Adrenal gland (tissue), 12 donors: ENCODE measurements around the gene SLC7A6OS. TPM values are rescaled to one million over a fixed set of nuclear protein-coding genes. Genes with fewer than 3 reads are reported as not detected.

Experiments used
- DNase-seq, 7 donors: peaks; one replicate each; pipeline ENCODE4 v3.0.0-alpha.2; 2019 to 2020
- H3K27ac ChIP-seq, 5 donors: fragments of 200-600 bp; sonication (generic) in 4 of 5; 1 replicate in 3 of 5; 2 replicates in 2 of 5; pipeline versions ENCODE4 v1.5.1 to v1.8.0; 2016 to 2020; ENCODE audit warnings: mild to moderate bottlenecking in 1 of 5
- H3K27me3 ChIP-seq: fragments of 200-600 bp; 2 replicates; pipeline ENCODE4 v1.8.0; 2021
- H3K36me3 ChIP-seq, 2 donors: fragments of 200-600 bp; replicated peaks in 1 of 2; 1 replicate in 1 of 2; 2 replicates in 1 of 2; pipeline versions ENCODE4 v1.5.1 to v1.8.0; 2018 to 2022
- H3K4me1 ChIP-seq, 2 donors: fragments of 200-600 bp; replicated peaks in 1 of 2; 1 replicate in 1 of 2; 2 replicates in 1 of 2; pipeline versions ENCODE4 v1.5.1 to v1.8.0; 2018 to 2021
- H3K4me3 ChIP-seq, 4 donors: fragments of 200-600 bp; sonication (generic) in 3 of 4; one replicate each; pipeline ENCODE4 v1.5.1; 2016 to 2018
- H3K9me3 ChIP-seq, 3 donors: fragments of 200-600 bp; sonication (generic) in 1 of 3; replicated peaks in 1 of 3; 1 replicate in 2 of 3; 2 replicates in 1 of 3; pipeline versions ENCODE4 v1.5.1 to v1.8.0; 2016 to 2021
- POLR2A ChIP-seq, 2 donors: fragments of 450-650 bp; IDR thresholded peaks; one replicate each; pipeline ENCODE4 v1.6.1; 2017; ENCODE audit warnings: antibody characterized with exemption in 2 of 2, mild to moderate bottlenecking in 2 of 2, moderate library complexity in 1 of 2
- WGBS, 4 donors: extraction: QIAGEN DNeasy Blood & Tissue Kit in 2 of 4; methylation state at CpG; one replicate each; pipeline versions ENCODE4 v1.1.5 to v1.1.7; 2013 to 2017; 5-methylcytosine and 5-hydroxymethylcytosine counted together
- intact Hi-C, 2 donors: fragments of 100-400 bp; cut with DNase I; formaldehyde crosslinking; loops; one replicate each; pipeline versions ENCODE4 v1.14.1 to v1.15.0; 2022 to 2023
- polyA plus RNA-seq, 3 donors: library from polyadenylated mRNA; stranded (reverse); fragments of 200-250 nt in 2 of 3; fragments of 350-450 nt in 1 of 3; fragmentation: Illumina TruSeq in 1 of 3; extraction: RNeasy Lipid Tissue Mini Kit (QIAGEN cat#74804) in 1 of 3; gene quantifications; one replicate each; pipeline ENCODE4 v1.2.3, GENCODE V29; 2013 to 2014
- small RNA-seq, 2 donors: library from RNA; depleted of rRNA; stranded (forward); fragments of <200 nt; gene quantifications; one replicate each; pipeline ENCODE3, GENCODE V24; 2016
- total RNA-seq, 9 donors: library from RNA; depleted of rRNA in 4 of 9; stranded (reverse); fragments of >200 nt in 4 of 9; fragments of 120-200 nt in 1 of 9; fragmentation: NEBNext Ultra II Directional in 1 of 9; extraction: Animal tissue kit (Norgen Biotek cat#: 25700) in 1 of 9; gene quantifications; one replicate each; pipeline versions ENCODE4 v1.1.0 to v1.2.4, GENCODE V29; 2013 to 2023
- TF ChIP-seq, protein P1 (sequence below), 6 experiments: fragments of 450-650 bp in 4 of 6; fragments of 200-600 bp in 2 of 6; sonication (generic) in 1 of 6; IDR thresholded peaks; 1 replicate in 5 of 6; 2 replicates in 1 of 6; pipeline versions ENCODE4 v1.5.1 to v1.8.0; 2016 to 2021; ENCODE audit warnings: antibody characterized with exemption in 6 of 6, mild to moderate bottlenecking in 2 of 6, moderate library complexity in 1 of 6
- donor health status: healthy with polysubstance abuse.
- donor health status: Bipolar disorder and iron deficiency.
- donor health status: DM: yes; HTN: yes; CAD: no.
- donor health status: DM: no; HTN: no; CAD: no.
- donor health status: DM: no; HTN: no; CAD: no.
- donor health status: DM: yes; HTN: yes; CAD: no.

SLC7A6OS gene
- total and polyA plus RNA-seq, 12 donors = 5.7 to 18.6 (median 13.8) TPM

DNA sequence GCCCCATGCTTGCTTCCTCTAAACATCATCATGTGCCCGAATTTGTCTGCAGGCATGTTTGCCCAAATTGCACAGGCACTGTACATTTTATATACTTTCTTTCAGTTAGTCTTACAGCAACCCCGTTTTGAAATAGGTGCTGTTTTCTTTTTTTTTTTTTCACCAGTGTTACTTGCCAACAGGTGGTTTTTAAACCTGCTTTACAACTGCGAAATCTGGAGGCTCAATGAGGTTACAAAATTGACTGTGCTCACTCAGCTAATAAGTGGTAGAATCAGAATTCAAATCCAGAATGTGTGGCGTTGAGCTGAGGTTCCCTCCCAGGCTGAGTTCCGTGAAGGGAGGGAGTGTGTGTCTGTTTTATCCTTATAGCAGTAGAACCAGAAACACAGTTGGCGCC is 59.8 kb downstream of the SLC7A6OS start:
- DNase-seq = no peak
- Histone ChIP-seq H3K4me3 (no peak overlapping the region), H3K4me1 (peaks cover 5 to 28% of the 10 kb centered on the region in 2 donors), H3K36me3 (peaks cover 0 to 52% of the 10 kb centered on the region in 2 donors), H3K9me3 (no peaks in the 10 kb centered on the region), H3K27me3 (no peaks in the 10 kb centered on the region), H3K27ac (no peak overlapping the region)
- TF ChIP-seq, protein P1, sequence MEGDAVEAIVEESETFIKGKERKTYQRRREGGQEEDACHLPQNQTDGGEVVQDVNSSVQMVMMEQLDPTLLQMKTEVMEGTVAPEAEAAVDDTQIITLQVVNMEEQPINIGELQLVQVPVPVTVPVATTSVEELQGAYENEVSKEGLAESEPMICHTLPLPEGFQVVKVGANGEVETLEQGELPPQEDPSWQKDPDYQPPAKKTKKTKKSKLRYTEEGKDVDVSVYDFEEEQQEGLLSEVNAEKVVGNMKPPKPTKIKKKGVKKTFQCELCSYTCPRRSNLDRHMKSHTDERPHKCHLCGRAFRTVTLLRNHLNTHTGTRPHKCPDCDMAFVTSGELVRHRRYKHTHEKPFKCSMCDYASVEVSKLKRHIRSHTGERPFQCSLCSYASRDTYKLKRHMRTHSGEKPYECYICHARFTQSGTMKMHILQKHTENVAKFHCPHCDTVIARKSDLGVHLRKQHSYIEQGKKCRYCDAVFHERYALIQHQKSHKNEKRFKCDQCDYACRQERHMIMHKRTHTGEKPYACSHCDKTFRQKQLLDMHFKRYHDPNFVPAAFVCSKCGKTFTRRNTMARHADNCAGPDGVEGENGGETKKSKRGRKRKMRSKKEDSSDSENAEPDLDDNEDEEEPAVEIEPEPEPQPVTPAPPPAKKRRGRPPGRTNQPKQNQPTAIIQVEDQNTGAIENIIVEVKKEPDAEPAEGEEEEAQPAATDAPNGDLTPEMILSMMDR (IDR thresholded peaks at IDR 0.05) = no peak
- no peak for TF ChIP-seq POLR2A (IDR thresholded peaks at IDR 0.05)
- 83 to 96% (median 88%) methylated on average over 6 of the region's 6 CpGs for WGBS, 4 donors
- intact Hi-C loops = no loop called here

DNA sequence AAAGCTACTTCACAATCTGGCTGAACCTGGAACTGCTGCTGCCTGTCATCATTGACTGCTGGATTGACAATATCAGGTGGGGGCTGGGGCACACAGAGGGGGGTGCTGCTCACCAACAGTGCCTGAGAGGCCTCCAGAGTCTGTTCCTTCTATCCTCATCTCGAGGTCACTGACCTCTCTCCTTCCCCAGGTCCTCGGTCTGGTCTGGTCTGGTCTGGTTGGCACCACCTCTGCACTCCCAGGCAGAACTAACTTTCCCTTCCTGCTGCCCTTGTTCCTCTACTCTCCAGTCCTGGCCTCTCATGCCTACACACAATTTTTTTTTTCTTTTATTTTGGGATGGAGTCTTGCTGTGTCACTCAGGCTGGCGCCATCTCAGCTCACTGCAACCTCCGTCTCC is 61.4 kb downstream of the SLC7A6OS start:
- H3K36me3 ChIP-seq = peaks cover 0 to 36% of the 10 kb centered on the region in 2 donors
- whole genome bisulfite sequencing, 4 donors = 70 to 92% (median 86%) methylated on average over 4 of the region's 4 CpGs
- no peak overlapping the region for H3K27ac ChIP-seq

More for the DNA sequence above, 61.4 kb downstream of the SLC7A6OS start:
- Histone ChIP-seq H3K9me3 (no peaks in the 10 kb centered on the region), H3K4me3 (no peak overlapping the region), H3K4me1 (peaks cover 8 to 34% of the 10 kb centered on the region in 2 donors), H3K27me3 (no peaks in the 10 kb centered on the region)
- no peak for TF ChIP-seq POLR2A (IDR thresholded peaks at IDR 0.05)
- TF ChIP-seq, protein P1 (IDR thresholded peaks at IDR 0.05) = no peak
- DNase-seq = no peak
- intact Hi-C loops = no loop called here

Small RNA genes lying within 50 kb of the gene (small RNA-seq; reads per million reads assigned to genes)
- gene RNU4-30P = 0 reads per million in 2 donors
- gene RNU6-1262P = 0 reads per million in 2 donors

Other genes with a start within 250 kb of the SLC7A6OS start
- 10 to 100 TPM; 26.6 to 81.2 (median 36.2) TPM for gene NFATC3, start 225.6 kb downstream of the SLC7A6OS start, total RNA-seq
- 10 to 100 TPM in 2 of 3 donors, 1 to 10 TPM in 1; 6.6 to 20.3 (median 11.6) TPM for gene NFATC3, start 225.6 kb downstream of the SLC7A6OS start, polyA plus RNA-seq
- 1 to 10 TPM in 3 of 9 donors, under 1 TPM in 6; 0.13 to 2.2 (median 0.50) TPM for gene ESRP2, start 74.8 kb downstream of the SLC7A6OS start, total RNA-seq
- under 1 TPM; 0.31 to 0.97 (median 0.37) TPM for gene ESRP2, start 74.8 kb downstream of the SLC7A6OS start, polyA plus RNA-seq
- 10 to 100 TPM; 10.4 to 37.1 (median 27.2) TPM for gene PLA2G15, start 65.6 kb downstream of the SLC7A6OS start, total RNA-seq
- gene PLA2G15, start 65.6 kb downstream of the SLC7A6OS start, polyA plus RNA-seq = 10 to 100 TPM in 2 of 3 donors, 1 to 10 TPM in 1; 6.0 to 18.2 (median 13.6) TPM
- gene SLC7A6, start 46.4 kb downstream of the SLC7A6OS start, total RNA-seq = 10 to 100 TPM in 8 of 9 donors, 1 to 10 TPM in 1; 2.0 to 54.7 (median 22.5) TPM
- 10 to 100 TPM; 14.8 to 22.2 (median 19.6) TPM for gene SLC7A6, start 46.4 kb downstream of the SLC7A6OS start, polyA plus RNA-seq
- gene PRMT7, start 73 bp upstream of the SLC7A6OS start, total RNA-seq = 10 to 100 TPM; 30.0 to 52.1 (median 39.1) TPM
- gene PRMT7, start 73 bp upstream of the SLC7A6OS start, polyA plus RNA-seq = 100 to 1,000 TPM in 2 of 3 donors, 10 to 100 TPM in 1; 45.3 to 141 (median 111) TPM
- 1 to 10 TPM in 3 of 9 donors, under 1 TPM in 4, not detected in 2; 0.32 to 7.8 (median 0.99) TPM for gene SMPD3, start 137.6 kb upstream of the SLC7A6OS start, total RNA-seq
- gene SMPD3, start 137.6 kb upstream of the SLC7A6OS start, polyA plus RNA-seq = 1 to 10 TPM; 1.1 to 7.7 (median 1.3) TPM
- 10 to 100 TPM; 11.4 to 28.6 (median 21.1) TPM for gene ZFP90, start 228.3 kb upstream of the SLC7A6OS start, total RNA-seq
- gene ZFP90, start 228.3 kb upstream of the SLC7A6OS start, polyA plus RNA-seq = 10 to 100 TPM in 2 of 3 donors, 1 to 10 TPM in 1; 7.1 to 14.7 (median 12.4) TPM